GM10847 (cell line): ENCODE data around the gene NPFFR1.

Experiments used
- POLR2A ChIP-seq: IDR thresholded peaks from 2 replicates; pipeline ENCODE4 v1.6.1; 2011; ENCODE audit not compliant: insufficient read length; ENCODE audit errors: extremely low read depth

NPFFR1 gene

DNA sequence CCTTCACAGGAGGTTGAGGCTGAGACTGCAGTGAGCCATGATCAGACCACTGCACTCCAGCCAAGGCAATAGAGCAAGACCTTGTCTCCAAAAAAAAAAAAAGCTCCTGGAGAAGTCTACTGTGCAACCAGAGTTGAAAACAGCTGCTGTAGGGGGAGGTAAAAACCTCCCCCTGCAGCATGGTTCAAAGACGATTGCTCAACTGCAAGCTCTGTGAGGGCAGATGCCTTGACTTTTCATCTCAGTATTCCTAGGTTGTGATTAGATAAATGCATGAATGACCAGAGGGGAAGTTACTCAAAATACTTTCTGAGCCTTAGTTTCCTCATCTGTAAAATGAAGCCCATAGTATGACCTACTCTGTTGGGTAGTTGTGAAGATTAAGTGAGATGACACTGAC is 25.6 kb downstream of the NPFFR1 start:
- no peak for TF ChIP-seq POLR2A

DNA sequence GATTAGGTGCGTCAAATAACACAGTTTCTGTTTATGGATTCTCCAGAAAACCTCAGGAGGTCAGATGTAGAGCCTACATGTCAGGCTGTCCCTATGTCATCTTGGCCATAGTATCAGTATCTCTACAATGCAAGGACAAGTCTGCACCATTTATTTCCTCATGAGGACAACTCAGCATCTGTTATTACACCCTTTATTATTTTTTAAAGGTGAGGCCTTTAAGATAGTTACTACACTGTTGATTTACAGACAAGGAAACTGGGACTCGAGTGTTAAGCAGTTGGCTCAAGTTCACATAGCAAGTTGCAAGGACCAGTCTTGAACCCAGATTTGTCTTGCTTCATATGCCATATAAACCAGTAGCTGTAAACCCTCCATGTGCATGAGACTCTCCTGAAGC is 27.3 kb downstream of the NPFFR1 start:
- TF ChIP-seq POLR2A, result no peak

DNA sequence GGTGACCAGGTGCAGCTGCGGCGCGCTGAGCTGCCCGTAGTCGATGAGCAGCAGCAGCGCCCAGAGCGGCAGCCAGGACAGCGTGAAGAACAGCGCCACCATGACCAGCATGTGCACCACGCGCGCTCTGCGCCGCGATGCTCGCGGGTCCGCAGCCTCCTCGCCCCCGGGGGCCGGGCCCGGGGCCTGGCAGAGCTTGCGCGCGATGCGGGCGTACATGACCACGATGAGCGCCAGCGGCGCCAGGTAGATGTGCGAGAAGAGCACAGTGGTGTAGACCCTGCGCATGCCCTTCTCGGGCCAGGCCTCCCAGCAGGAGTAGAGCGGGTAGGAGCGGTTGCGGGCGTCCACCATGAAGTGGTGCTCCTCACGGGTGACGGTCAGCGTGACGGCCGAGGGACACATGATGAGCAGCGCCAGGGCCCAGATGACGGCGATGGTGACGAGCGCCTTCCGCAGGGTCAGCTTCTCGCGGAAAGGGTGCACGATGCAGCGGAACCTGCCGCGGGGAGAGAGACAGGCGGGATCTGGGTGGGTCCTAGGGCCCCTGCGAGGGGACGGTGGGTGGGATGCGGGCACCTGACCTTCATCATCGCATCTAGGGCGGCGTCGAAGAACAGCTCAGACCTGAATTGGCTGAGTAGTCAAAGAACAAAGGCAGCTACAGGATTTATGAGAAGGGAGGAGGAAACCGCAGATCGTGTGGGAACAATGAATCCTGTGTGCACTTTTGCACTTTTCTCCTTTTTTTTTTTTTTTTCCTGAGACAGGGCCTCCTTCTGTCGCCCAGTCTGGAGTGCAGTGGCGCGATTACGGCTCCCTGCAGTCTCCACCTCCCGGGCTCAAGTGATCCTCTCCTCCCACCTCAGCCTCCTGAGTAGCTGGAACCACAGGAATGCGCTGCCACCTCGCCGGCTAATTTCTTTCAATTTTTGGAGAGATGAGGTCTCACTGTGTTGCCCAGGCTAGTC is 28.2 kb downstream of the NPFFR1 start:
- TF ChIP-seq POLR2A, result no peak

DNA sequence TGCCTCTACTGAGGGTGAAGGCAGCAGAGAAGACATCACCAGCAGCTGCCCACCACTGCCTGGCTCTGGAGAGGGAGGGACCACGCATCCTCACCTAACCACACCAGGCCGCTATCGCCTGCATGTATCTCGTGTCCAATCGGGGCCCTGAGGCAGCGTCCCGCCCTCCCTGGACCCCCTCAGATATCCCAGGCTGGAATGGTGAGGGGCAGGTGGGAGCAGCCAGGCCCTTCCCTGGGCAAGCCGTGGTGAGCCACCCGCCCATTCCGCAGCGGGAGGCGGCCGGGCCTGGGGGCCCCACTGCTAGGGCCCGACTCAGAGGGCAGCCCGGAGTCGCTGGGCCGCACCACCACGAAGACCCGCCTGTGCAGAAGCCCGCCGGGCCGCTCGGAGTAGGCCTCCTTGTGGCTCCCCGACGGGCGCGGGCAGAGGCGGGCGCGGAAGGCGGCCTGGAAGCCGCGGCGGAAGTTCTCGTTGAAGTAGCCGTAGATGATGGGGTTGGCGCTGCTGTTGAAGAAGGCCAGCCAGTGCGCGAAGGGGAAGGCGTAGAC is 29.0 kb downstream of the NPFFR1 start:
- no peak for TF ChIP-seq POLR2A

DNA sequence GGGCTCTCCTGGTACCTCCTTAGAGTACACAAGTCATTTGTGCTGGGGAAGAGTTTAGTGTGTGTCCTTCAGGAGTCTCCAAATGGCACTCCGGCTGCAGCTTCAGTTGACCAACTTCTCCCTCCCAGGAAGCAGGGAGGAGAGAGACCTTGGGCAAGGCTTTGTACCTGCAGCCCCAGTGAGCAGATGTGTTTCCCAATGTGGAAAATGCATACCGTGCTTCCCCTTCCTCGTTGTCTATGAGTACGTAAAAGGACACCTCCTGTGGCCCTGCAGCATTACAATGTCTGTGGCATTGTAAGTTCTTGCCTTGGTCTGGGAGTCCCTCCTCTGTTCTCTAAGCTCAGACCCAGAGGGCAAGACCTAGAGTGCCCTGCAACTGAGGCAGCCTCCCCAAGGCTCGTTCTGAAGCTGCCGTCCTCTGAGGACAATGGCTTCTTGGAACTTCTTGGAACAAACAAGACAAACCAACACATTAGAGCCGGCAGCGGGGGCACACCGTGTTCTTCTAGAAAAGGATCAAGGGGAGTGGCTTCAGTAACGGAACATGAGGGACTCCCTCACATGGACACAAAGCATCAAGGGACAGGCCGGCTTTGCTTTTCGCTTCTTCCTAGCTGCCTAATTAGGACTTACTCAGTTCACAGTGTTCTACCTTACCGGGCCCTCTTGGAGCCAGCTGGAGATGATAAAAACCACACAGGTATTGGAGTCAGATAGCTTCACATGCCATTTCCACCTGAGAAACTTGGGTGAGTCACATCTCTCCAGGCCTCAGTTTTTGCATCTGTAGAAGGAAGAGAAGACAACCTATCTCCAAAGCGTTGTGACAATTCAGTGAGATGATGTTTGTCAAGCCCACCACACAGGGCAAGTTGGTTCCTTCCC is 29.7 kb downstream of the NPFFR1 start:
- TF ChIP-seq POLR2A, result no peak

DNA sequence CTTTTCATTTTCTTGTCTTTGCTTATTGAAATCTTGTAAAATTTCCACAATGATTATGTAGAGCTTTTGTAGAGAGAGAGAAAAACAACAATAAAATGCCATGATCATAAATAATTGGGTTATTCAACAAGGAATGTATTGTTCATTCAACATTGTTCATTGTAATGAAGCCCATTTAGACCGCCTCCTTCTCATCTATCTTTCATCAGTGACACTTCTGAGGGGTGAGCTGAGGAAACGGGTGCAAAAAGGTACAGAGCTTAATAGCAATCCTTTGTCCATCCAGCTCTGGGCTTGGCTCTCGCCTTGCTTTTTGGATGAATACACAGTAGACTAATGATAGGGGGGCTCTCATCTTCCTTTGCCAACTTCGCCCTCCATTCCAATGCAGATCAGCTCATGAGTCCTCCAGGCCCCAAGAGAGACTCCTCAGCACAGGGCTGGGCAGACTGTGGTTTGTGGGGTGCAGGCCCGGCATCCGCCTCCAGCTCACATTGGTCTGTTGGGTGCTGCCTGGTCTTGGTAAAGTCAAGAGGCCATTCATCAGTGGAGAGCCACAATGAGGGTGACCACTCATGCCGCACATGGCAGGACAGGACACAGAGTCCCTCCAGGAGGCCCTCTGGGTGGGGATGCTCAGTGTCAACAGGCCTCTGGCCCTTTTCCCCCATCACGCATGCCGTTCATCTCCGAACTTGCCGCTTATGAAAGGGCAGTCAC is 32.7 kb downstream of the NPFFR1 start:
- no peak for TF ChIP-seq POLR2A

DNA sequence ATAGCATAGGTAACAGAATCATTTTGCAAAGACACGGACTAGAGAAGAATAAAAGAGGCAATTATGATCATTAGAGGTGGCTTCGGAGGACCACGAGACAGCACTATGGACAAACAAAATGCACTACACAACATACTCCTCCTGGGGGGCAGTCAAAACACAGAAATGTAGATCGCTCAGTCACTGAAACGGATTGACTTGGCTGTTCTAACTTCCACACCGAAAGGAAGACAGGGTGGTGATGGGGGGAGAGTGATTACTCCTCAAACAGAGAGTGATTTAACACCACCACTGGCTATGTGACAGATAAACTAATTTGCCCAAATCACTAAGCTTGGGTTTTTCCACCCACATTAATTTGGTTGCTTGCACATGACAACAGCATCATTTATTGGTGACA is 36.4 kb downstream of the NPFFR1 start:
- TF ChIP-seq POLR2A, result no peak

DNA sequence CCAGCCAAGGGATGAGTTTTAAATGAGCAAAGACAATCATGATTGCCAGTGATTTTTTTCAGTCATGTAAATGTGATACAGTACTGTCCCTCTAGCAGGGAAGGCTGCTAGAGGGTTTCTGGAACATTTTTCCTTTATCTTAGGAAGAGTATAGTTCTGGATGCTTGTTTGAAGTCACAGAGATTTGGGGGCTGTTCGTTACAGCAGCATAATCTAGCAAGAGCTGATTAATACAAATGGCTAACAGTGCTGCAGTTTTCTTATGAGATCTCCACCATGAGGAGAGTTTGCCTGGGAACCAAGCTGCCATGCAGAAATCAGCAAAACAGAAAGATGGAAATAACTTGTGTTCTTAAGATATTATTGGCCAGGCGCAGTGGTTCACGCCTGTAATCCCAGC is 42.7 kb downstream of the NPFFR1 start:
- TF ChIP-seq POLR2A, result no peak

DNA sequence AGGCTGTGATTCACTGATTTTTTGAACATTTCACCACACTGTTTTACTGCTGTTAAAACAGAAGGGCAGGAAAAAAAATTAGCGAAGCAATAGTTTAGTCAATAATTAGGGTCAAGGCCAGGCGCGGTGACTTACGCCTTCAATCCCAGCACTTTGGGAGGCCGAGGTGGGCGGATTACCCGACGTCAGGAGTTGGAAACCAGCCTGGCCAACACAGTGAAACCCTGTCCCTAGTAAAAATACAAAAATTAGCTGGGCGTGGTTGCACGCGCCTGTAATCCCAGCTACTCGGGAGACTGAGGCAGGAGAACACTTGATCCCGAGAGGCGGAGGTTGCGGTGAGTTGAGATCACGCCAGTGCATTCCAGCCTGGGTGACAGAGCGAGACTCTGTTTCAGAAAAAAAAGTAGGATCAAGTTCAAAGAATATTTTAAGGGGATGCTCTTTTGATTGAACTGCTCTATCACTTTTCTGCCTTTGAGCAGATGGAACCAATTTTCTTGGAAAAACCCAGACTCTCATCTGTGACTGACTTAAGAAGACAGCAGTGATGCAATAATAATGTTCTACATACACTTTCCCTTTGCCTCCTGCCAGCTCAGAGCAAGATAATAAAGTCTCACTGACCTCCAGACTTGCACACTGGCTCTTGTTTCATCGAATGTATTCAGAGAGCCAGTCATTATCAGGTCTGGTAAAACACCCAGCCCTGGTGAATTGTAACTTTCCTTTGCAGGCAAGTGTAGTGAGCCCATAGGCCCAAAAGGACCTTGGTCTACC is 48.9 kb downstream of the NPFFR1 start:
- TF ChIP-seq POLR2A, result no peak

DNA sequence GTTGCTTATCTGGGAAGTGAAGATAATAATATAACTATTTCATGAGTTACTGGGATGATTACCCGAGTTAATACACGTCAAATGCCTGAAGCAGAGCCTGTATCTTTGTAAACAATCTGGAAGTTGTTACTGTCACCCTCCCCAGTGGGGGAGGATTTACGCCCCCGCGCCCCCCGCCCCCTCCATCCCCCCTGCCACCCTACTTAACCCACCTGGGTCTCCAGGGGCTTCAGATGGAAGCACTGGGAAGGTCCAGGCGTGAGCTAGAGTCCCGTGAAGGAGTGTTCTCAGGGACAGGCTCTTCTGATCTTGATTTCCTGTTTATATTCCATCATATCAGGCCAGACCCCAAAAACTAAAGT is 49.9 kb downstream of the NPFFR1 start:
- no peak for TF ChIP-seq POLR2A

DNA sequence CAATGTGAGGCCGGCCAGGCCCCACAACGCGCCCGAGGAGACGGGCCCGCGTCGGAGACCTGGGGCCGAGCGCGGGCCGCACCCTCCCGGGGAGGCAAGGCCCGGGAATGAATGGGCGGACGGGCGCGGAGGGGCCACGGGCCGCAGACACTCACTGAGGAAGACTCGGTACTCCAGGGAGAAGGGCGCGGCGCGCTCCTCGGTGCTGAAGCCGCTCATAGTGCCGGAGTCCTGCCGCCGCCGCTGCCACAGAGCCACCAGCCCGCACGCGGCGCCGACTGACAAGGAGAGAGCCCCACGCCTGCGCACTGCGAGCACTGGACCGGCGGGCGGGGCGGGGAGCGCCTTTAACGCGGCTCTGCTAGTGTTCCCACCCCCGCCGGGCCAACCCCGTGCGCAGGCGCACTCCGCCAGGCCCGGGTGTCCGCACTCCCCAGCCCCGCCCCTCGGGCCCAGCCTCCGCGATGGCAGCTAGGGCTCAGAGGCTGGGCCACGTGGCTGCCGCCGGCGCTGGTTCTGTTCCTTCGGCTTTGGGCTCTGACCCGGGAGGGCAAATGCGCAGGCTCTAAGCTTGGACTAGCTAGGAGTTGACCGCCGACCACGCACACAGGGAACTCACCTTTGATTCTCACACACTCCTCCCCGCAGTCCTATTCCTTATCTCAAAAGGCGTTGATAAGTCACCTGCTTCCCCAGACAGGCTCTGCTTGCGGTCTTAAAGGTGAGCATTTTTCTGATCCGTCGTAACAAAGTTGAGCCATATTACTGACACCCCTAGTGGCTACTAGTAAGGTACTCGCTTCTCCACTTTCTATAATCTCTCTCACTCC is 50.5 kb downstream of the NPFFR1 start, which contains the start of gene PPA1:
PPA1 (minus strand) TSS at position 321 of the 830 bp plus-strand sequence; CDS start at position 219, 102 bp downstream.
- peak; percentile 97 for TF ChIP-seq POLR2A

DNA sequence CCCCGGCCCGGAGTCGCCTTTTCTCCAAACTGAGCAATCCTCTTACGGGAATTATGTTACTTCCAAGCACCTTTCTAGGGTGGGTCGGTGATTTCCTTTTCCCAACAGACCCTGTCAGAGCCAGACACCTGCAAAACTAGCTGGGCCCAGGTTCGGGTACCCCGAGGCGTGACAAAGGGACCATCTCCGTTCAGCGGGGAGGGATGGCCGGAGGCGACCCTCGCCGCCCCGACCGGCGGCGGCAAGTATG is 51.0 kb downstream of the NPFFR1 start:
- no peak for TF ChIP-seq POLR2A

DNA sequence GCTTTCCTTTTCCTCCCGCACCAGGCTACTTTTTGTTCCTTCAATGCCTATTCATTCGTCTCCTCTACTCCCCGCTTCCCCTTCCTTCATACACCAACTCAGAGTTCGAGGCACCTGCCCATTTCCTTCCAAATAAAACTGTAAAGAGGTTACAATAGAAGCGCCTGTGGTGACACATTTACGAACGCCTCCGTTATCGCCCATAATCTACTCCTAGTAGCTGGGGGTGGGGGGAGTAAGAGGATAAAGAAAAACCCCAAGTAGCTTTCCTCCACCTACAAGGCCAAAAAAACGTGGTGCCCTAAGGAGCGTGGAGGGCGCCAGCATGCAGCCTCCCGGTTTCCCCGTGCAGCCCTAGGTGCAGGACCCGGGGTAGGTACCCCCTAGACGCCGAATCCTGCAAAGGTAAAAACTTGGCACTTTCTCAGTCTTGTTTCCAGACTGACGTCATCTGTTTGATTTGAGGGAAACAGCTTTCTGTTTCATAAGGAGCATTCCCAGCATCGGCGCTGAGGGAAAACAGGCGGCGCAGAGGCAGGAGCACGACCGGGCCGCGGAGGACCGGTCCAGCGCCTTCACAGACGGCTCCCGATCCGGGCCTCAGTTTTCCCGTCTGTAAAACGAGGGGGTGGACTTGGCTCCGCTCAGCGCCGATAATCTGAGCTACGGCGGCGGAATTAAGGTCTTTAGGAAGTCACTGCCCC is 51.5 kb downstream of the NPFFR1 start:
- TF ChIP-seq POLR2A, result no peak
